DOHH2 (cell line): ENCODE measurements around the gene DOCK10.

ENCODE experiments used
- H3F3A ChIP-seq: fragments of 200-600 bp; sonication (generic), shearing (Covaris generic); 2 replicates; pipeline ENCODE4 v1.6.0; 2016; ENCODE audit warnings: antibody characterized with exemption, mild to moderate bottlenecking; ENCODE audit not compliant: control insufficient read depth, insufficient read depth
- H3K27ac ChIP-seq: fragments of 200-600 bp; sonication (generic); 2 replicates; pipeline ENCODE4 v1.5.1; 2014; ENCODE audit warnings: low read depth, mild to moderate bottlenecking, low read length, moderate library complexity
- H3K27me3 ChIP-seq: fragments of 200-600 bp; sonication (generic); 2 replicates; pipeline ENCODE4 v1.6.1; 2014; ENCODE audit warnings: mild to moderate bottlenecking, low read length, mixed read lengths; ENCODE audit not compliant: control insufficient read depth
- H3K36me3 ChIP-seq: fragments of 200-600 bp; sonication (generic); 2 replicates; pipeline ENCODE4 v1.6.1; 2014; ENCODE audit warnings: mild to moderate bottlenecking, low read length, moderate library complexity, mixed read lengths; ENCODE audit not compliant: control insufficient read depth
- H3K4me1 ChIP-seq: fragments of 200-600 bp; sonication (generic); 2 replicates; pipeline ENCODE4 v1.6.1; 2014; ENCODE audit warnings: mild to moderate bottlenecking, low read length, mixed read lengths; ENCODE audit not compliant: control insufficient read depth
- H3K4me2 ChIP-seq: fragments of 200-600 bp; sonication (generic); 2 replicates; pipeline ENCODE4 v1.6.0; 2014; ENCODE audit warnings: mild to moderate bottlenecking, low read length, moderate library complexity
- H3K4me3 ChIP-seq: fragments of 200-600 bp; sonication (generic); 2 replicates; pipeline ENCODE4 v1.5.1; 2014; ENCODE audit warnings: mild to moderate bottlenecking, low read length, mixed read lengths
- H3K79me2 ChIP-seq: fragments of 200-600 bp; sonication (generic); 2 replicates; pipeline ENCODE4 v1.6.1; 2014; ENCODE audit warnings: mild to moderate bottlenecking, low read length, mixed read lengths; ENCODE audit not compliant: control insufficient read depth
- H3K9me2 ChIP-seq: fragments of 200-600 bp; sonication (generic); replicated peaks from 2 replicates; pipeline ENCODE4 v1.6.1; 2014; ENCODE audit warnings: mild to moderate bottlenecking, low read length, mixed read lengths; ENCODE audit not compliant: control insufficient read depth
- H3K9me3 ChIP-seq: fragments of 200-600 bp; sonication (generic); 2 replicates; pipeline ENCODE4 v1.6.1; 2014; ENCODE audit warnings: antibody characterized with exemption, low read length, mixed read lengths; ENCODE audit not compliant: control insufficient read depth, insufficient read depth
- H4K20me1 ChIP-seq: fragments of 200-600 bp; sonication (generic); 2 replicates; pipeline ENCODE4 v1.6.0; 2014; ENCODE audit warnings: low read depth, mild to moderate bottlenecking, antibody characterized with exemption, low read length, moderate library complexity; ENCODE audit not compliant: control insufficient read depth, insufficient read depth
- EZH2phosphoT487 ChIP-seq: fragments of 200-600 bp; sonication (generic); IDR thresholded peaks from 2 replicates; pipeline ENCODE4 v1.6.1; 2017; ENCODE audit warnings: borderline replicate concordance, mild to moderate bottlenecking, antibody characterized with exemption, low read length, moderate library complexity, mixed read lengths
- TF ChIP-seq, protein P1 (sequence below): fragments of 200-600 bp; sonication (generic); IDR thresholded peaks from one replicate; pipeline ENCODE4 v1.5.1; 2014; ENCODE audit warnings: antibody characterized with exemption, mild to moderate bottlenecking, low read depth, low read length; ENCODE audit not compliant: poor library complexity, severe bottlenecking

The DOCK10 gene

DNA sequence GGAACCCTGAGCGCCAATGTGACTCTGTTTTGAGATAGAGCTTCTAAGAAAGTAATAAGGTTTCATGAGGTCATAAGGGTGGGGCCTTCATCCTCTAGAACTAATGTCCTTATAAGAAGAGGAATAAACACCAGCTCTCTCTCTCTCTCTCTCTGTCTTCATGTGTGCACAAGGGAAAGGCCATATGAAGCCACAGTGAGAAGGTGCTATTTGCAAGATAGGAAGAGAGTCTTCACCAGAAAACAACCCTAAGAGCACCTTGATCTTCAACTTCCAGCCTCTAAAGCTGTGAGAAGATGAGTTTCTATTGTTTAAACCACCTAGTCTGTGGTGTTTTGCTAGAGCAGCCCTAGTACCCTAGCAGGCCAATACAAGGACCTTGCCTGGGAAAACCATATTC is 55.8 kb downstream of the DOCK10 start:
- Histone ChIP-seq H3K79me2 (no peaks in the 10 kb centered on the region), H4K20me1 (no peaks in the 10 kb centered on the region), H3F3A (no peaks in the 10 kb centered on the region), H3K4me1 (peaks cover 28% of the 10 kb centered on the region), H3K4me2 (no peak overlapping the region), H3K36me3 (no peaks in the 10 kb centered on the region), H3K9me3 (no peaks in the 10 kb centered on the region), H3K27ac (no peak overlapping the region), H3K27me3 (no peaks in the 10 kb centered on the region), H3K9me2 (no peaks in the 10 kb centered on the region), H3K4me3 (no peak overlapping the region)
- no peak for TF ChIP-seq EZH2phosphoT487
- TF ChIP-seq, protein P1, sequence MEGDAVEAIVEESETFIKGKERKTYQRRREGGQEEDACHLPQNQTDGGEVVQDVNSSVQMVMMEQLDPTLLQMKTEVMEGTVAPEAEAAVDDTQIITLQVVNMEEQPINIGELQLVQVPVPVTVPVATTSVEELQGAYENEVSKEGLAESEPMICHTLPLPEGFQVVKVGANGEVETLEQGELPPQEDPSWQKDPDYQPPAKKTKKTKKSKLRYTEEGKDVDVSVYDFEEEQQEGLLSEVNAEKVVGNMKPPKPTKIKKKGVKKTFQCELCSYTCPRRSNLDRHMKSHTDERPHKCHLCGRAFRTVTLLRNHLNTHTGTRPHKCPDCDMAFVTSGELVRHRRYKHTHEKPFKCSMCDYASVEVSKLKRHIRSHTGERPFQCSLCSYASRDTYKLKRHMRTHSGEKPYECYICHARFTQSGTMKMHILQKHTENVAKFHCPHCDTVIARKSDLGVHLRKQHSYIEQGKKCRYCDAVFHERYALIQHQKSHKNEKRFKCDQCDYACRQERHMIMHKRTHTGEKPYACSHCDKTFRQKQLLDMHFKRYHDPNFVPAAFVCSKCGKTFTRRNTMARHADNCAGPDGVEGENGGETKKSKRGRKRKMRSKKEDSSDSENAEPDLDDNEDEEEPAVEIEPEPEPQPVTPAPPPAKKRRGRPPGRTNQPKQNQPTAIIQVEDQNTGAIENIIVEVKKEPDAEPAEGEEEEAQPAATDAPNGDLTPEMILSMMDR, result no peak

DNA sequence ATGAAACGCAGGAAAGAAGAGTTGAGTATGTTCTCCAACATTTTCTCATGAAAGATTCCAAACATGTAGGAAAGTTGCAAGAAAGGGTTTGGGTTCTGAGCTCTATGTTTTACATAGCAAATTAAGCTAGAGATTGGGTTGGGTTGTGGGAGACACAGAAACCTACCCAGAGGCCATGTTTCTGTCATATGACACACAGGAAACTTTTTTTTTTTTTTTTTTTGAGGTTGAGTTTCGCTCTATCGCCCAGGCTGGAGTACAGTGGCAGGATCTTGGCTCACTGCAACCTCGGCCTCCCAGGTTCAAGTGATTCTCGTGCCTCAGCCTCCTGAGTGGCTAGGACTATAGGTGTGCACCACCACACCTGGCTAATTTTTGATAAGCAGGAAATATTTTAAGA is 57.6 kb downstream of the DOCK10 start:
- H3K9me2 ChIP-seq, result no peaks in the 10 kb centered on the region
- no peak overlapping the region for H3K4me3 ChIP-seq
- no peaks in the 10 kb centered on the region for H3K9me3 ChIP-seq
- H3K27ac ChIP-seq, result no peak overlapping the region
- no peaks in the 10 kb centered on the region for H3K27me3 ChIP-seq
- no peaks in the 10 kb centered on the region for H4K20me1 ChIP-seq
- peaks cover 28% of the 10 kb centered on the region for H3K4me1 ChIP-seq
- H3F3A ChIP-seq, result no peaks in the 10 kb centered on the region
- no peak overlapping the region for H3K4me2 ChIP-seq
- TF ChIP-seq, protein P1, result no peak
- no peak for TF ChIP-seq EZH2phosphoT487
- H3K79me2 ChIP-seq, result no peaks in the 10 kb centered on the region
- H3K36me3 ChIP-seq, result no peaks in the 10 kb centered on the region

DNA sequence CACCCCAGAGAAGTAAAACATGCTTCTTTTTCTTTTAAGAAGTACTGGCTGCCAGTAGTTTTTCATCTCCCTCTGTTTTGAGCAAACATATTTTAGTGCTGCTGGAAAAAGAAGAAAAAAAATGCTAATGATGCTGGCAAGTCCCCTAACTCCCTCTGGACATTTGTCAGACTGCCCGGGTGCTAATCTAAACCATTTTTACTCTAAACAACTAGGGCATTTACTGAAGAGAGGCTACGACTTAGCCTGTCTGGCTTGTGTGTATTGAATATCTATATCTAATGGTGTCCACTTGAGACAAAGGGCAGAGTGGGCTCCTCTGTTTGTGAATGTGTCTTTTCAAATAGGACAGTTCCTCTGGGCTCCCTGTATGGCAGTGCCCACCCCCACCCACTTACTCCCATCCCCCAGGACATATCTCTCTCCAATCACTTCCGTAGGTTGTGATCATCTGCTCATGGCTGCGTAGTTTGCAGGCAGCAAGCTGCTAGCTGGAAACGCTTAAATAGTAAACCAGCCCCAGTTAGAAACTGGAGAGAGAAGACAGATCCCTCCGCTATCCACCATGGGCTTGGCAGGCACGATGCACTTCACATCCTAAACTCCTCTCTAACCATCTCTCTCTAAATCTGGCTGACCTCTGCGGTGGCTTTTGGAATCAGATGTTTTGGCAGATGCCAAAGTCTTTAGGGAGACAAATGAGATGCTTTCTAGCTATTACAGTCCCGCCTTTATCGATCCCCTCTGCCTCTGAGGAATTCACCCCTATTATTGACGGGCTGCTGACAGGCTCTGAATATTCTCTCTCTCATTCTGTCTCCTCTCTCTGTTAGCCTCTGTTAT is 58.3 kb downstream of the DOCK10 start:
- no peaks in the 10 kb centered on the region for H3K27me3 ChIP-seq
- 0 out of 2 replicates have a peak overlapping the region, but pooled peaks have one; percentile 14 for H3K4me3 ChIP-seq
- no peaks in the 10 kb centered on the region for H3K36me3 ChIP-seq
- no peak overlapping the region for H3K27ac ChIP-seq
- peaks cover 28% of the 10 kb centered on the region for H3K4me1 ChIP-seq
- no peaks in the 10 kb centered on the region for H3K9me3 ChIP-seq
- no peak for TF ChIP-seq EZH2phosphoT487
- TF ChIP-seq, protein P1, result no peak
- H4K20me1 ChIP-seq, result no peaks in the 10 kb centered on the region
- no peaks in the 10 kb centered on the region for H3K79me2 ChIP-seq
- H3K4me2 ChIP-seq, result peak overlapping the region; percentile 46
- H3K9me2 ChIP-seq, result no peaks in the 10 kb centered on the region
- H3F3A ChIP-seq, result no peaks in the 10 kb centered on the region
